ENCODE data around the gene TOMM22. TPM values are rescaled to one million over a fixed set of nuclear protein-coding genes. Genes with fewer than 3 reads are reported as not detected.

The TOMM22 gene
- total RNA-seq: 10 to 100 TPM; 27.3 to 57.7 TPM
- polyA plus RNA-seq: 10 to 100 TPM; 25.6 to 31.1 TPM
- long read RNA-seq, donor 1, transcript TOMM22-201 (4 exons, 2,040 nt): major isoform, 60 of 184 reads
- long read RNA-seq, donor 1, partial matches to known transcripts: 124 of 184 reads
- long read RNA-seq, donor 1, other reads (novel, unspliced or antisense): 0 of 184 reads
- long read RNA-seq, donor 2, transcript TOMM22-201 (4 exons, 2,040 nt): major isoform, 23 of 79 reads
- long read RNA-seq, donor 2, partial matches to known transcripts: 56 of 79 reads
- long read RNA-seq, donor 2, other reads (novel, unspliced or antisense): 0 of 79 reads
- long read RNA-seq, donor 3, transcript TOMM22-201 (4 exons, 2,040 nt): major isoform, 29 of 30 reads
- long read RNA-seq, donor 3, partial matches to known transcripts: 0 of 30 reads
- long read RNA-seq, donor 3, other reads (novel, unspliced or antisense): 0 of 30 reads
- long read RNA-seq, donor 4, transcript TOMM22-201 (4 exons, 2,040 nt): major isoform, 20 of 54 reads
- long read RNA-seq, donor 4, partial matches to known transcripts: 31 of 54 reads
- long read RNA-seq, donor 4, other reads (novel, unspliced or antisense): 0 of 54 reads
- long read RNA-seq, donor 5, transcript TOMM22-202 (3 exons, 782 nt): minor isoform, 6 of 216 reads
- long read RNA-seq, donor 5, transcript TOMM22-201 (4 exons, 2,040 nt): major isoform, 70 of 216 reads
- long read RNA-seq, donor 5, partial matches to known transcripts: 140 of 216 reads
- long read RNA-seq, donor 5, other reads (novel, unspliced or antisense): 0 of 216 reads

DNA sequence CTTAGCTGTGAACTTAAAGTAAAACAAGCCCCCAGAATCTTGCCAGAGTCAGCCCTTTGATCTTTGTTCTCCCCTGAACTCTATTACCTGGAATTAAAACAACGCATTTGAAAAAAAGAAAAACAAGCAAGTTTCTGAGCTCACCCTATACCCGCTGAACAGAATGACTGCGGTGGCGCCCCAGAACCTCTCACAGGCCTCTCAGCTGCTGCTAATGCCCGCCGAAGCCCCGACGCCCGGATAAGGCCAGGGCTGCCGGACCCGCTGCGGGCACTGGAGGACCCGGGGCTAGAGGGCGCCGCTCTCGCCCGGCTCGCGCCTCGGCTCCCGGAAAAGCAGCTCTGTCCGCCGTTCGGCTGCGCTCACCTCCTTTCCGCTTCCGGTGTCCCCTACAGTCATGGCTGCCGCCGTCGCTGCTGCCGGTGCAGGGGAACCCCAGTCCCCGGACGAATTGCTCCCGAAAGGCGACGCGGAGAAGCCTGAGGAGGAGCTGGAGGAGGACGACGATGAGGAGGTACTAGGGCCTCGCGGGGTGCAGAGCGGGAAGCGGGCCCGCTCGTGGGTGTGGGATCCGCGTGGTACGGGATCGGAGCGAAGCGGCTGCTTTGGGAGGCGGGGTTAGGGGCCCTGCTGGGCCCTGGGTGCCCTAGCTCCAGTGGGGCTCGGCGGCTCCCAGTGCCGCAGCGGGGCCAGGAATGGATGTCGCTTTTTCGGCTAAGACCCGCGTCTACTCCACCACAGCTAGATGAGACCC lies at the start of gene TOMM22:
TOMM22 (plus strand) TSS at position 376 of the 754 bp plus-strand sequence; CDS start at position 398, 22 bp downstream.
- peak within 1 kb of the TSS; percentile 72 to 89 for H3K9ac ChIP-seq (ENCODE audit: insufficient read depth in 1 of 2, low read length in 2 of 2)
- peak; percentile 89 to 94 (median 89) for DNase-seq
- H3K36me3 ChIP-seq (ENCODE audit: control insufficient read depth in 4 of 4, insufficient read depth in 4 of 4, low read length in 4 of 4): peaks cover 5 to 23% (median 21%) of the 10 kb centered on the region in 4 donors
- no peaks in the 10 kb centered on the region for H3K27me3 ChIP-seq (ENCODE audit: control insufficient read depth in 3 of 3, insufficient read depth in 3 of 3, low read length in 2 of 3)
- TF ChIP-seq, protein P1, sequence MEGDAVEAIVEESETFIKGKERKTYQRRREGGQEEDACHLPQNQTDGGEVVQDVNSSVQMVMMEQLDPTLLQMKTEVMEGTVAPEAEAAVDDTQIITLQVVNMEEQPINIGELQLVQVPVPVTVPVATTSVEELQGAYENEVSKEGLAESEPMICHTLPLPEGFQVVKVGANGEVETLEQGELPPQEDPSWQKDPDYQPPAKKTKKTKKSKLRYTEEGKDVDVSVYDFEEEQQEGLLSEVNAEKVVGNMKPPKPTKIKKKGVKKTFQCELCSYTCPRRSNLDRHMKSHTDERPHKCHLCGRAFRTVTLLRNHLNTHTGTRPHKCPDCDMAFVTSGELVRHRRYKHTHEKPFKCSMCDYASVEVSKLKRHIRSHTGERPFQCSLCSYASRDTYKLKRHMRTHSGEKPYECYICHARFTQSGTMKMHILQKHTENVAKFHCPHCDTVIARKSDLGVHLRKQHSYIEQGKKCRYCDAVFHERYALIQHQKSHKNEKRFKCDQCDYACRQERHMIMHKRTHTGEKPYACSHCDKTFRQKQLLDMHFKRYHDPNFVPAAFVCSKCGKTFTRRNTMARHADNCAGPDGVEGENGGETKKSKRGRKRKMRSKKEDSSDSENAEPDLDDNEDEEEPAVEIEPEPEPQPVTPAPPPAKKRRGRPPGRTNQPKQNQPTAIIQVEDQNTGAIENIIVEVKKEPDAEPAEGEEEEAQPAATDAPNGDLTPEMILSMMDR (IDR thresholded peaks at IDR 0.05; ENCODE audit: control extremely low read depth, extremely low read depth): peak; percentile 71
- H3K9me3 ChIP-seq (ENCODE audit: control insufficient read depth in 4 of 4, insufficient read depth in 3 of 4, low read length in 3 of 4): no peaks in the 10 kb centered on the region
- ATAC-seq (ENCODE audit: insufficient read depth, low FRiP score): peak; percentile 100
- peak within 1 kb of the TSS; percentile 97 for H3K4me3 ChIP-seq
- H3K4me1 ChIP-seq (ENCODE audit: control insufficient read depth in 5 of 5, insufficient read depth in 5 of 5, low read length in 5 of 5): peaks cover 0 to 7% (median 4%) of the 10 kb centered on the region in 5 donors
- 0% methylated on average over 60 of the region's 60 CpGs for WGBS, 2 donors
- peak within 1 kb of the TSS; percentile 67 to 83 for H3K27ac ChIP-seq (ENCODE audit: low read depth in 1 of 2, low read length in 1 of 2)

DNA sequence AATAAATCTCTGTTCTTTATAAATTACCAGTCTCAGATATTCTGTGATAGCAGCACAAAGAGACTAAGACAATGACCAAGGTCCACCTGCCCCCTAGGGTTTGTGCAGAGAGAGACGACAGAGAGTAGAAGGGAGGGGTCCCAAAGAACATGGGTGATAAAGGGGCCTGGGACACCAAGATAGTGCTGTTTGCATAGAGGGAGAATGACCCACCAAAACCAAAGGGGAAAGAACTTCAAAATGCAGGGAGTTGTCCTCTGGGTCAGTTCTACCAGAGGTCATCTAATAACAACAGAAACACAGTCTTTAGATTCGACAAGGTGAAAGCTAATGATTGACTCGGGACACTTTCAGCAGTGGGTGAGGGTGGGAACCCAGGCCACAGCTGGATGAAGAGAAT lies 49.2 kb upstream of the TOMM22 start:
- TF ChIP-seq, protein P1 (IDR thresholded peaks at IDR 0.05; ENCODE audit: control extremely low read depth, extremely low read depth): no peak

DNA sequence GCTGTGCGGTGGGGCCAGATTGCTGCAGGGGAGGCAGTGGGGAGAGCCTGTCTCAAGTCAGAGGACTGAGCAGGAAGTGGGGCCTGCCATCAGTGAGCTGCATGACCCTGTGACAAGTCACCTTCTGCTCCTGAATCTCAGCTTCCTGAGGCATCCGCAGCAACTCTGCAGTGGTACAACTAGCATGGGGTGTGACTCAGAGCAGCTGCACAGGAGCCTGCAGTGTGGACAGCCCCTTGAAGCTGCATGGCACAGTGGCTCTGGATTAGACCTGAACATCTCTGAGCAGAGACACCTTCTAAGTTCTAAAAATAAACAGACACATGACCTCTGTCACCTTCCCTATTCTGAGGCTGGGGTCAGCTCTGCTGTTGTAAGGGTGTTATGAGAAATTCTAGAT lies 43.5 kb upstream of the TOMM22 start:
- no peaks in the 10 kb centered on the region for H3K9me3 ChIP-seq (ENCODE audit: control insufficient read depth in 4 of 4, insufficient read depth in 3 of 4, low read length in 3 of 4)
- WGBS, 2 donors: 87 to 95% methylated on average over 2 of the region's 2 CpGs
- H3K4me1 ChIP-seq (ENCODE audit: control insufficient read depth in 5 of 5, insufficient read depth in 5 of 5, low read length in 5 of 5): no peaks in the 10 kb centered on the region
- ATAC-seq (ENCODE audit: insufficient read depth, low FRiP score) (no peak), DNase-seq (no peak)
- H3K36me3 ChIP-seq (ENCODE audit: control insufficient read depth in 4 of 4, insufficient read depth in 4 of 4, low read length in 4 of 4): peaks cover 0 to 6% (median 0%) of the 10 kb centered on the region in 4 donors
- H3K4me3 ChIP-seq: no peak overlapping the region
- H3K27ac ChIP-seq (ENCODE audit: low read depth in 1 of 2, low read length in 1 of 2): no peak overlapping the region
- no peak overlapping the region for H3K9ac ChIP-seq (ENCODE audit: insufficient read depth in 1 of 2, low read length in 2 of 2)
- TF ChIP-seq, protein P1 (IDR thresholded peaks at IDR 0.05; ENCODE audit: control extremely low read depth, extremely low read depth): no peak
- H3K27me3 ChIP-seq (ENCODE audit: control insufficient read depth in 3 of 3, insufficient read depth in 3 of 3, low read length in 2 of 3): no peaks in the 10 kb centered on the region

More for the DNA sequence above, 49.2 kb upstream of the TOMM22 start:
- no peak for ATAC-seq (ENCODE audit: insufficient read depth, low FRiP score)
- H3K9ac ChIP-seq (ENCODE audit: insufficient read depth in 1 of 2, low read length in 2 of 2): no peak overlapping the region
- no peaks in the 10 kb centered on the region for H3K27me3 ChIP-seq (ENCODE audit: control insufficient read depth in 3 of 3, insufficient read depth in 3 of 3, low read length in 2 of 3)
- H3K9me3 ChIP-seq (ENCODE audit: control insufficient read depth in 4 of 4, insufficient read depth in 3 of 4, low read length in 3 of 4): no peaks in the 10 kb centered on the region
- WGBS, 2 donors: 82 to 91% methylated on average over 3 of the region's 3 CpGs
- H3K4me3 ChIP-seq: no peak overlapping the region
- H3K36me3 ChIP-seq (ENCODE audit: control insufficient read depth in 4 of 4, insufficient read depth in 4 of 4, low read length in 4 of 4): peaks cover 0 to 4% (median 0%) of the 10 kb centered on the region in 4 donors
- DNase-seq: no peak
- H3K27ac ChIP-seq (ENCODE audit: low read depth in 1 of 2, low read length in 1 of 2): no peak overlapping the region
- H3K4me1 ChIP-seq (ENCODE audit: control insufficient read depth in 5 of 5, insufficient read depth in 5 of 5, low read length in 5 of 5): no peaks in the 10 kb centered on the region
